GM19035 (cell line): ENCODE data around the gene SLC38A1.
A peak's percentile ranks its signal among the peaks of the same experiment; 100 is the strongest.

Experiments used
- ATAC-seq: cut with Tn5 transposase; IDR thresholded peaks from one replicate; pipeline ENCODE4 v1.9.1; 2021; ENCODE audit not compliant: unreplicated experiment

SLC38A1 gene

GRCh38 chr12:46234000-46234399, 34.8 kb downstream of the SLC38A1 start:
- no peak for ATAC-seq

- ATAC-seq = no peak
These were observed 35.4 kb downstream of the SLC38A1 start for GRCh38 chr12:46233423-46233822.

GRCh38 chr12:46230983-46231382, 37.9 kb downstream of the SLC38A1 start:
- no peak for ATAC-seq

GRCh38 chr12:46230306-46230705, 38.5 kb downstream of the SLC38A1 start:
- no peak for ATAC-seq

GRCh38 chr12:46227616-46228015, 41.2 kb downstream of the SLC38A1 start:
- no peak for ATAC-seq

- ATAC-seq = no peak
These were observed 44.5 kb downstream of the SLC38A1 start for GRCh38 chr12:46224386-46224785.

GRCh38 chr12:46223047-46223446, 45.8 kb downstream of the SLC38A1 start:
- ATAC-seq = no peak

- ATAC-seq = no peak
These were observed 46.2 kb downstream of the SLC38A1 start for GRCh38 chr12:46222636-46223035.

GRCh38 chr12:46221255-46222128, 47.4 kb downstream of the SLC38A1 start:
- no peak for ATAC-seq

- ATAC-seq = no peak
These were observed 48.8 kb downstream of the SLC38A1 start for GRCh38 chr12:46219877-46220655.

GRCh38 chr12:46219132-46219876, 49.5 kb downstream of the SLC38A1 start:
- no peak for ATAC-seq

GRCh38 chr12:46218322-46219095, 50.3 kb downstream of the SLC38A1 start:
- ATAC-seq = no peak

- peak; percentile 71 for ATAC-seq
These were observed 51.1 kb downstream of the SLC38A1 start for GRCh38 chr12:46217541-46218321.

- ATAC-seq = peak; percentile 55
These were observed 54.0 kb downstream of the SLC38A1 start for GRCh38 chr12:46214668-46215436.

GRCh38 chr12:46212108-46212982, 56.5 kb downstream of the SLC38A1 start:
- ATAC-seq = no peak

- no peak for ATAC-seq
These were observed 57.9 kb downstream of the SLC38A1 start for GRCh38 chr12:46210873-46211439.

GRCh38 chr12:46209914-46210872, 58.6 kb downstream of the SLC38A1 start:
- peak; percentile 69 for ATAC-seq
